OCI-LY7 (cell line): ENCODE results near the gene NKPD1. TPM values are rescaled to one million over a fixed set of nuclear protein-coding genes. Genes with fewer than 3 reads are reported as not detected.
A peak's percentile ranks its signal among the peaks of the same experiment; 100 is the strongest.

ENCODE experiments used
- BruUV-seq: library from RNA; stranded (reverse); fragments of 400-500 nt; replicated peaks from 2 replicates; lab custom pipeline; 2021; lab: Mats Ljungman, UMichigan
- CTCF ChIA-PET: fragments of 300-600 bp; sonication (Branson Sonifier 250); formaldehyde crosslinking; loops from one replicate; lab custom pipeline; 2022; ENCODE audit warnings: antibody characterized with exemption; ENCODE audit not compliant: unreplicated experiment; lab: Charles Lee
- POLR2A ChIA-PET: fragments of 300-600 bp; sonication (Branson Sonifier 250); formaldehyde crosslinking; loops from one replicate; lab custom pipeline; 2022; ENCODE audit warnings: antibody characterized with exemption; lab: Charles Lee
- DNase-seq: peaks from one replicate; pipeline ENCODE4 v3.0.0-alpha.2; 2015; ENCODE audit warnings: low spot score
- H2AFZ ChIP-seq: fragments of 200-600 bp; sonication (generic), shearing (Covaris generic); 2 replicates; pipeline ENCODE4 v1.6.1; 2014; ENCODE audit warnings: mild to moderate bottlenecking, antibody characterized with exemption, low read length, moderate library complexity
- H3K27ac ChIP-seq: fragments of 200-600 bp; sonication (generic); 2 replicates; pipeline ENCODE4 v1.5.1; 2014; ENCODE audit warnings: mixed run types, low read depth, mild to moderate bottlenecking, moderate library complexity, low read length, inconsistent platforms; ENCODE audit not compliant: poor library complexity, severe bottlenecking
- H3K36me3 ChIP-seq: fragments of 200-600 bp; sonication (generic); 2 replicates; pipeline ENCODE4 v1.6.1; 2014; ENCODE audit warnings: mild to moderate bottlenecking, antibody characterized with exemption, low read length, moderate library complexity, mixed read lengths; ENCODE audit not compliant: insufficient read depth
- H3K4me1 ChIP-seq: fragments of 200-600 bp; sonication (generic); 2 replicates; pipeline ENCODE4 v1.5.1; 2014; ENCODE audit warnings: mild to moderate bottlenecking, low read length; ENCODE audit not compliant: insufficient read depth, poor library complexity, severe bottlenecking
- H3K4me2 ChIP-seq: fragments of 200-600 bp; sonication (generic); 2 replicates; pipeline ENCODE4 v1.6.1; 2014; ENCODE audit warnings: mild to moderate bottlenecking, low read length
- H3K4me3 ChIP-seq: fragments of 200-600 bp; sonication (generic); 2 replicates; pipeline ENCODE4 v1.5.1; 2014; ENCODE audit warnings: mild to moderate bottlenecking, low read depth, low read length; ENCODE audit not compliant: poor library complexity, severe bottlenecking
- H3K79me2 ChIP-seq: fragments of 200-600 bp; sonication (generic); 2 replicates; pipeline ENCODE4 v1.6.1; 2016; ENCODE audit warnings: low read depth, mild to moderate bottlenecking, low read length, moderate library complexity, mixed read lengths; ENCODE audit not compliant: insufficient read depth
- H3K9me2 ChIP-seq: fragments of 200-600 bp; sonication (generic); 2 replicates; pipeline ENCODE4 v1.6.1; 2016; ENCODE audit warnings: mild to moderate bottlenecking, low read length, mixed read lengths; ENCODE audit not compliant: insufficient read depth
- H3K9me3 ChIP-seq: fragments of 200-600 bp; sonication (generic); 2 replicates; pipeline ENCODE4 v1.6.1; 2014; ENCODE audit warnings: mild to moderate bottlenecking, mixed run types, low read length, mixed read lengths
- H4K20me1 ChIP-seq: fragments of 200-600 bp; sonication (generic); 2 replicates; pipeline ENCODE4 v1.6.1; 2014; ENCODE audit warnings: mild to moderate bottlenecking, antibody characterized with exemption, low read length, moderate library complexity, mixed read lengths; ENCODE audit not compliant: insufficient read depth
- EZH2phosphoT487 ChIP-seq: fragments of 200-600 bp; sonication (generic); IDR thresholded peaks from 2 replicates; pipeline ENCODE4 v1.6.1; 2018; ENCODE audit warnings: low read depth, borderline replicate concordance, mild to moderate bottlenecking, mixed run types, antibody characterized with exemption, low read length, moderate library complexity, mixed read lengths
- intact Hi-C: fragments of 100-400 bp; cut with micrococcal nuclease; formaldehyde crosslinking; loops from one replicate; pipeline ENCODE4 v1.10.0; 2022; ENCODE audit not compliant: unreplicated experiment
- total RNA-seq, 2 experiments: library from RNA; depleted of rRNA in 1 of 2; stranded (reverse); fragments of >200 nt in 1 of 2; shearing (Covaris generic) in 1 of 2; gene quantifications; 2 replicates each; pipeline ENCODE4 v1.2.3, GENCODE V29; 2014 to 2022
- TF ChIP-seq, protein P1 (sequence below): fragments of 200-600 bp; sonication (generic); conservative IDR thresholded peaks from 2 replicates; pipeline ENCODE4 v1.5.1; 2014; ENCODE audit warnings: mild to moderate bottlenecking, antibody characterized with exemption, low read length, moderate library complexity, mixed read lengths

NKPD1 gene
- total RNA-seq, 2 experiments from 2014 or later: 0.50 to 1.0 TPM

DNA sequence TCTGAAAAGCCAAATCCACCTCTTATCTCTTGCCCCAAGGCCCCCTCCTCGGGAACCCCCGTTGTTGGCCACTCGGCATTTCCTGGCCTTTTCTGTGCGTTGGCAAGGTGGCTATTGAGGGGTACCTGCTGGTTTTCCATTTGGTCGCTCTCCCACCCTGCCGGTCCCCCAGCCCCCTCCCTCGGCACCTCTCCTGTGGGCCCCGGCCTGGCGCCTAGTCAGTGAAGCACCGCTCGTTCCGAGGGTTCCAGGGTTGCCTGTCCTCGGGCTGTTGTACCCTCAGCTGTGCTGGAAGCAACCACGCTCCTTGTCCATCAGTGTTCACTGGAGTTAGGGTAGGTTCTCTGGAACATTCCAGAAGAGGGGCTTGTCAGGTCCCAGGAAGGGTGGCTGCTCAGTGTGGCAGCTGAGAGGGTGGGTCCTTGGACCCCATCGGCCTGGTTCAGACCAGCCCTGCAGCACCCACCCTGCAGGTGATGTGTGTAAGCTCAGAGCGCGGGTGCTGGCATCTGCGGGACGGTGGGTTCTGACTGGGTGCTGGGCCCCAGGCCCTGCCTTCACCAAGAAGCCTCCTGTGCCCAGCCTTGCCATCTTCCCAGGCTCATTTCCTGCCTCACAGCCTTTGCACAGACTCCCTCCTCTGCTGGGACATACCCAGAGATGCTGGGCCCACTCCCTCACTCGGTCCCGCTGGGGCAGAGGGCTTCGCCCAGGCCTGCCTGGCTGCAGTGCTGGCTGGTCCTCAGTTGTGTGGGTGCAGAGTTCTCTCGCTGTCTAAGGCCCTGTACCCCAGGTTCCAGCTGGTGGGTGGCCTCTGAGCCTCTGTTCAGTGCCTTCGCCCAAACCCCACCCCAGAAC lies 21.3 kb downstream of the NKPD1 start:
- peaks cover 38% of the 10 kb centered on the region for H3K36me3 ChIP-seq
- ChIA-PET POLR2A (no interaction called here), CTCF (interaction anchor here (1.2 kb wide), 1 partner anchor 10 kb away, joined by 3 read pairs; no protein-coding TSS in a partner anchor)
- H3K9me3 ChIP-seq: no peaks in the 10 kb centered on the region
- no peak overlapping the region for H3K4me3 ChIP-seq
- peaks cover 54% of the 10 kb centered on the region for H3K4me1 ChIP-seq
- peaks cover 34% of the 10 kb centered on the region for H3K79me2 ChIP-seq
- peak overlapping the region; percentile 98 for H3K27ac ChIP-seq
- no peaks in the 10 kb centered on the region for H3K9me2 ChIP-seq
- no peak for DNase-seq
- no peak for TF ChIP-seq EZH2phosphoT487
- TF ChIP-seq, protein P1, sequence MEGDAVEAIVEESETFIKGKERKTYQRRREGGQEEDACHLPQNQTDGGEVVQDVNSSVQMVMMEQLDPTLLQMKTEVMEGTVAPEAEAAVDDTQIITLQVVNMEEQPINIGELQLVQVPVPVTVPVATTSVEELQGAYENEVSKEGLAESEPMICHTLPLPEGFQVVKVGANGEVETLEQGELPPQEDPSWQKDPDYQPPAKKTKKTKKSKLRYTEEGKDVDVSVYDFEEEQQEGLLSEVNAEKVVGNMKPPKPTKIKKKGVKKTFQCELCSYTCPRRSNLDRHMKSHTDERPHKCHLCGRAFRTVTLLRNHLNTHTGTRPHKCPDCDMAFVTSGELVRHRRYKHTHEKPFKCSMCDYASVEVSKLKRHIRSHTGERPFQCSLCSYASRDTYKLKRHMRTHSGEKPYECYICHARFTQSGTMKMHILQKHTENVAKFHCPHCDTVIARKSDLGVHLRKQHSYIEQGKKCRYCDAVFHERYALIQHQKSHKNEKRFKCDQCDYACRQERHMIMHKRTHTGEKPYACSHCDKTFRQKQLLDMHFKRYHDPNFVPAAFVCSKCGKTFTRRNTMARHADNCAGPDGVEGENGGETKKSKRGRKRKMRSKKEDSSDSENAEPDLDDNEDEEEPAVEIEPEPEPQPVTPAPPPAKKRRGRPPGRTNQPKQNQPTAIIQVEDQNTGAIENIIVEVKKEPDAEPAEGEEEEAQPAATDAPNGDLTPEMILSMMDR: no peak
- no peak overlapping the region for H2AFZ ChIP-seq
- peak overlapping the region; percentile 79 for H3K4me2 ChIP-seq
- intact Hi-C loops: loop anchor here (5.0 kb wide), 1 partner anchor 142 kb away; no protein-coding TSS in a partner anchor
- no TSS peak for BruUV-seq
- no peaks in the 10 kb centered on the region for H4K20me1 ChIP-seq

- Histone ChIP-seq H2AFZ (no peak overlapping the region), H3K9me2 (no peaks in the 10 kb centered on the region), H3K4me1 (peaks cover 66% of the 10 kb centered on the region), H4K20me1 (no peaks in the 10 kb centered on the region), H3K36me3 (peaks cover 34% of the 10 kb centered on the region), H3K79me2 (peaks cover 39% of the 10 kb centered on the region), H3K4me3 (peak overlapping the region; percentile 61), H3K9me3 (no peaks in the 10 kb centered on the region), H3K27ac (peak overlapping the region; percentile 98), H3K4me2 (peak overlapping the region; percentile 79)
- TF ChIP-seq EZH2phosphoT487: no peak
- TF ChIP-seq, protein P1: no peak
- BruUV-seq: no TSS peak
- POLR2A ChIA-PET: interaction anchor here (1.0 kb wide), 1 partner anchor 29 kb away, joined by 6 read pairs; no protein-coding TSS in a partner anchor
- intact Hi-C loops: loop anchor here (5.0 kb wide), 1 partner anchor 141 kb away; no protein-coding TSS in a partner anchor
- DNase-seq: peak; percentile 78
- CTCF ChIA-PET: interaction anchor here (1.2 kb wide), 1 partner anchor 67 kb away, joined by 8 read pairs; no protein-coding TSS in a partner anchor
These were observed 22.5 kb downstream of the NKPD1 start for GRCh38 chr19:45138303-45138751.
